DLD1 (cell line): ENCODE data around the gene TRIM9.

Experiments
- in situ Hi-C: cut with HindIII; loops from 2 replicates; pipeline ENCODE4 v1.10.0; 2017; ENCODE audit warnings: low sequenced_read_pairs

The TRIM9 gene

DNA sequence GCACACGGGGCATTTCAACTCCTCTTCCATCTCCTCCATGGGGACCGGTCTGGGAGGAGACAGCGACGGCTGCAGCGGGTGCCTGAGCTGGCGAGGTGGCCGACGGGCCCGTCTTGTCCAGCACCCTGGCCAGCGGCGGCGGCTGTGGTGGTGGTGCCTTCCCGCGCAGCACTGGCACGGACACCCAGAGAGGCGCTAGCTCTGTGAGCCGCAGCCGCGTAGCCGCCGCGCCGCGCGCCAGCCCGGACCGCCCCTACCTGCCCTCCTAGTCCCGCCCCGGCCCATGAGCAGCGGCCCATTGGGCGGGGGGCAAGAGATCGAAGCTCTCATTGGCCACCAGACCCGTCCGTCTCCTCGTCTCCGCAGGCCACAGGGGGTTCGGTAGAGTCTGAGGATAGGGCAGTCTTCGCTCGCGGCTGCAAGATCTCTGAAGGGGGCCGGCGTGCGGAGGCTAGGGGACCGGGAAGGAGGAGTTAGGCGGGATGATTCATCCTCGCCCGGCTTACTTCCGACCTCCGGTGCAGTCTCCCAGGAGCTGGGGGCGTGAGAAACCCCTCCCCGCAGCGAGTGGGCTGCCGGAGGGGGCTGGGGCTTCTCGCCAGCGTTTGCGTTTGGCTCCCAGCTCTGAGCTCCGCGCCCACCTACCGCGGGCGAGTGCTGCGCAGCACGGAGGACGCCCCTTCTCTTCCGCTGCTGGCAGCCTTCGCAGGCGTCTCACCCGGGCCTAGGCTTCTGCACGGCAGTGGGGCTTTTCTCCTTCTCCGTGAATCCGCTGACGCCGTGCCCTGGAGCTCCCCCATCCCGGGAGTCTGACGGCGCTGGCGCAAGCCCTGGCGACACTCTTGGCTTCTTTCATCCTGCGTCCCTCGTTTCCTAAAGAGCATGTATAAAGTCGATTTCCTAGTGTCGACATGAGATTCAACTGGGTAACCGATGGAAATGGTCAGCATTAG, at the start of gene TRIM9:
Gene TRIM9 (minus strand): TSS at position 205 of the 953 bp plus-strand sequence. CDS start 166 bp downstream, at position 39.
- in situ Hi-C loops: no loop called here

DNA sequence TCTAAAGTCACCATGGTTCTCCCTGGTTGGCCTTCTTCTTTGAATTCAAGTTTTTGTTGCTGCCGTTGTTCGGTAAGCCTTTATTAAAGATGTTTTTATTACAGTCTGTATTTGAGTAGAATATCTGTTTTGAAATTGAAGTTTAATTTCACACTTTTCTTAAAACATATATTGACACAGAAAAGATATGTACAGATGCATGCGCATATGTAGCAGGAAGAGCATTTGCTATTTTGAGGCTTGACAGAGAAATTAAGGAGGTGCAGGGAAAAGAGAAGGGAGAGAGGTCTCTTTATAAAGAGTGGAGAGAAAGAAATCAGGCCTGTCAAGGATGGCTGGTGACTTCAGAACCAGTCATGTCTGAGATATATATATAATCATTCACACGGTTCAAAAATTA, 46.0 kb upstream of the TRIM9 start:
- in situ Hi-C loops: no loop called here

DNA sequence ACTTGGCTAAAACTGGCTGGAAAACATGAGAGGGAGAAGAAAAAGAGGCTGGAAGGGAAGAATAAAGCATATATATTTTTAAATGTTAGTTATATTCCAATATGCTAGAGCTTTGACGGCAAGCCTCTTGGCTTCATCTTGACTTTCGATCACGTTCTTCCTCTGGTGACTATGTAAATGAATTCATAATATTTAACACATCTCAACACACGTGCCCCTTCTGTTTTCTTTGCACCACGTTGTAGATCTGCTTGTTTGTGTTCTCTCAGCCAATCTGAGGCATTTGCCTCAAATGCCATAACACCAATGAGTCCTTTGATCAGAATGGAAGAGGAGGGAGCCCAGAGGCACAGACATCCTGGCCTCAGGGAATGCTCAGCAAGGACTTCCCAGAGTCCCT, 45.4 kb upstream of the TRIM9 start:
- in situ Hi-C loops: no loop called here

DNA sequence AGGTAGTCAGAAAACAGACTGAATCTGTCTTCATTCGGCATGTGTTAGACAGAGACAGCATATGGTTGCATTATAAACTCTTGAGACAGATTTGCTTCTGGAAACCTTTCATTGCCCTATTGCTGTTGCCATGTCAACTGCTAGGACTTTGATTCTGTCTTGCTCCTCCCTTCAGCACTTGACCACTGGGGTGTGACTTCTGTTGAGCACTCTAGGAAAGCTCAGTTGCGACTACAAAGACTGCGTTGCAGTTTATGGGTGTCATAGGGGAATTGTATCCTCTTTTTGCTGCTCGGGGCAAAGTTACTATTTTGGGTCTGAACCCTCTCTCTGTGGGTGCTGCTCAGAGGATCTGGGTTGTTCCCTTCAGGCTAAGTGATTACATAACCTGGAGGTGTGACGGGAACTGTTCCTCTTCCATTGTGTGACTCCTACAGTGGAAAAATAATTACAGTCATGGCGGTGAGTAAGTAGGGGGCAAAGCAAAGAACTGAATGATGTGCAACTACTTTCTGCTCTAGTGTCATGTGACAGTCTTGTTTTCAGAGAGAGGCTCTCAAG, 44.3 kb upstream of the TRIM9 start:
- in situ Hi-C loops: no loop called here

DNA sequence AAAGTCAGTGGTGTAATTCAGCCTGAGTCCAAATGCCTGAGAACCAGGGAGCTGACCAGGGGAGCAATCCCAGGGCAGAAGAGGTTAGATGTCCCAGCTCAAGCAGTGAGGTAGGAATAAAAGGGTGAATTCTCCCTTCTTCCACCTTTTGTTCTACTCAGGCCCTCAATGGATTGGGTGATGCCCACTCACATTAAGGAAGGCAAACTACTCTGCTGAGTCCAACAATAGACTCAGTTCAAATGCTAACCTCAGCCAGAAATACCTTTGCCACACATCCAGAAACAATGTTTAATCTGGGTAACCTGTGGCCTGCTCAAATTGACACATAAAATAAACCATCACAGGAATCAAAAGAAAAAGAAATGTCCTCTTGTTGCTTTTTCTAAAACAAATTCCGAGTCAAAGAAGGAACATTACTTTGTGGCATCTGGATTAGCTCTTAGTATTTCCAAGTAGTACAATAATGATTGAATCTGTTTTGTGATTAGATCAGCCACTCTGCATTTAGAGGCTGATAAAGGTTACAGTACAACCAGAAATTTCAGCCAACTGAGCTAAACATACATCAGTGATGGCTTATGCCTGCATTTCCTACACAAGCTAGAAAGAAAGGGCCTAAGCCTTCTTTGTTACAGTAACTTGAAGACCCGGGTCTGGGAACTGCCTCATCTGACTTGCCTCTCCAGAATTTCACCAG, 43.6 kb upstream of the TRIM9 start:
- in situ Hi-C loops: no loop called here

DNA sequence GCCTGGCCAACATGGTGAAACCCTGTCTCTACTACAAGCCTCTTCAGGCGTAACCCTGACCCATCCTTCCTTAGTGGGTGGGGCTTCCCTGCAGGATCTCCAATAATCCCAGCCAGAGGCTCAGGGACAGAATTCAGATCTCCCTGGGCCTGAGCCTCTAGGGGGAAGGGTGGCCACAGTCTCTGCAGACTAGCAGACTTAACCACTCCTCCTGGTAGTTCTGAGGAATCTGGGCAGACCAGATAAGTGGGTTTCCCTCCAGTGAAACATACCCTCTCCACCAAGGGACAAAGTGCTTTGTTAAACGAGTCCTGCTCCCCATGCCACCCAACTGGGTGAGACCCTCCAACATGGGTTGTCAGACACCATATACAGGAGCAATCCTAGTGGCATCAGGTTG, 36.6 kb upstream of the TRIM9 start:
- in situ Hi-C loops: no loop called here

DNA sequence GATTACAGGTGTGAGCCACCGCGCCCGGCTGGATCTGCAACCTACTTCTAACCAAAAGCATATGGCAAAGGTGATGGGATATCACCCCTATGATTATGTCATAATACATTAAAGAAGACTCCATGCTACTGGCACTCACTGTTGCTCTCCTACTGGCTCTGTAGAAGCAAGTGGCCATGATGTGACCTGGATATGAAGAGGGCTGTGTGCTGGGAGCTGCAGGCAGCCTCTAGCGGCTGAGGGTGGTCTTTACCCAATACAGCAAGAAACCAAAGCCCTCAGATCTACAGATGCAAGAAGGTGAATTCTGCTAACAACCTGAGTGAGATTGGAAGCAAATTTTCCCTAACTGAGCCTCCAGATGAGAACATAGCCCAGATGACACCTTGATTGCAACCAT, 34.2 kb upstream of the TRIM9 start:
- in situ Hi-C loops: no loop called here

DNA sequence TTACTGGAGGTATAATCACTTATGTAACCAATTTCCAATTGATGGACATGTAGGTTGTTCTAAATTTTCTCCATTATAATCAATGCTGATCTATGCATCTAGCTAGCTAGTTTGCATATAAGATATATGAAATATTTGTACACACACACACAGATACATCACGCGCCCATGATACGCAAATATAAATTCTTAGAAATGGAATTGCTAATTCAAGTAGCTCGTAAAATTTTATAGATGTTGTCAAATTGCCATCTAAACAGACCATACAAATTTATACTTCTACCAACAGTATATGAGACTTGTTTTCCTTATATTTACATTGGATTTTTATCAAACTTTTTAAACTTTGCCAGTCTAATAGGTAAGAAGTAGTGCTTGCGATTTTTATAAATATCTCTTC, 29.1 kb upstream of the TRIM9 start:
- in situ Hi-C loops: no loop called here

DNA sequence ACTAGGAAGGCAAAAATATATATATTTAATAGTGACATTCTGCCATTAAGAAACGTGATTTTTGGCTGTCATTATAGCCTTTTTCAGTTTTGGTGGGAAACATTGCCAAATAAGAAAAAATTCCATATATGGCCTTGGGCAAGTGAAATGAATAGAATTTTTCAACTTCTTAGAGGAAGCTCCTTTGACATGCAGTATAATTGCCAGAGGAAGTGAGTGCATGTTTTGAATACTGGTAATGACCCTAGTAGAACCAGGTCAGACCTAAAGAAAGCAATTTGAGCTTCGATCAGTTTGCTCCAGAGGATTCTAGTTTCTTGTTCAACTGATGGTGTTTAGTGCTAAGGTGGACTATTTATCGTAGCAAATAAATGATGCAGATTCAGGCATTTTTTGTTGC, 26.2 kb upstream of the TRIM9 start:
- in situ Hi-C loops: no loop called here

DNA sequence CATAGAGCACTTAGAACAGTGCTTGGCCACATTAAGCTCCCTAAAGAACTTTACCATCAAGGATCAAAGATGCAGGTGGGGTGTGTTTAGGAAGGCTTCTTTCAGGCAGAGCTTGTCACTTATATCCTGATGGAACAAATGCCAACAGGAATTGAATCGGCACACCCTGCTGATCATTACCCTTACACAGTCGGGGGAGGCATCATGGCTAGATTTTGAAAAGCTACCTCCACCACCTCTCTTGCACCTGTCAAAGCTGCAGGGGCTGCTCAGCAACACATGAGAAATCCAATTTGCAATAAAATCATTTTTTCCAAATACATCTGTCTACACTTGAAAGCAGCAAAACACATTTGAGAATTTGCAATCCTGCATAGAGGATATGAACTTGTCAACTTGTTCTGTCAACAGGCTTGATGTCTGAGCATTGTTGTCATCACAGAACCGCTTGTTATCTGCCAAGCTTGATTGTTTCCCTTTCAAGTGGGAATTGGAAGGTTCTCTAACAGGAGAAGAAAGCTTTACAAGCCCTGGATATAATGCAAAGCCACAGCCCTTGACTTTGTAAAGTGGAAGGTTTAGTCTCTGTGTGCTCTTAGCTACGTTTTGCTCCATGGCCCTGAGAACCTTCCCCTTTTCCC, 24.6 kb upstream of the TRIM9 start:
- in situ Hi-C loops: loop anchor here (10.0 kb wide), 1 partner anchor 55 kb away; no protein-coding TSS in a partner anchor

DNA sequence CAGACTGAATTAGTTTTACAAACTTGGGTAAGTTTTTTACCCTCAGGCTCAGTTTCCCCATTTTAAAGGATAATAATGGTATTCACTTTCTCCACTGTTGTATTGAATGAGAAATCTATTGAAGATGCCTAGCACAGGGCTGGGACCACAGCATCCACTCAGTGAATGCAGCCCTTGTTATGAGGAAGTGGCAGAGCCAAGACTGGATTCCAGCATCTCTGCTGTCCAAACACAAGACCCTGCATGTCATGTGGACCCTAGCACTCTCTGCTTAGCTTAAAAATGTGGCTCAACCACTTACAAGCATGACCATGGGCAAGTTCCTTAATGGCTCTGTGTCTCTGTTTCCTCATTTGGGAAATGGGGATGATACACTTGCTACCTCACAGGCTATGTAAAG, 24.1 kb upstream of the TRIM9 start:
- in situ Hi-C loops: loop anchor here (10.0 kb wide), 1 partner anchor 56 kb away; no protein-coding TSS in a partner anchor

DNA sequence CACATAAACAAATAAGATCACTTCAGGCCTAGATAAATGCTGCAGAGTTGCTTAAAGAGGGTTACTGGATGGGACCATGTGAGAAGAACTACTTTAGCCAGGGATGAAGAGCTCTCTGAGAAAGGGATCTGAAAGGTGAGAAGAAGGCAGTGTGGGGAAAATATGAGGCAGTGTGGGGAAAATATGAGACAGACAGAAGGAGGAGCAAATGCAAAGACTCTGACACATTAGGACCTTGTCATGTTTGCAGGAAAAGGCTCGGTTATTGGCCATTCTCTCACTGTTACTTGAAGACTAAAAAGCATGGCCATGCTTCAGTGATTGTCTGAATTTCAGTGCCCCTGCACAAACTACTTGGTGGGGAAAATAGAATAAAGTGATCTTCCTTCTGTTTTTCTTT, 22.7 kb upstream of the TRIM9 start:
- in situ Hi-C loops: loop anchor here (10.0 kb wide), 1 partner anchor 57 kb away; no protein-coding TSS in a partner anchor

DNA sequence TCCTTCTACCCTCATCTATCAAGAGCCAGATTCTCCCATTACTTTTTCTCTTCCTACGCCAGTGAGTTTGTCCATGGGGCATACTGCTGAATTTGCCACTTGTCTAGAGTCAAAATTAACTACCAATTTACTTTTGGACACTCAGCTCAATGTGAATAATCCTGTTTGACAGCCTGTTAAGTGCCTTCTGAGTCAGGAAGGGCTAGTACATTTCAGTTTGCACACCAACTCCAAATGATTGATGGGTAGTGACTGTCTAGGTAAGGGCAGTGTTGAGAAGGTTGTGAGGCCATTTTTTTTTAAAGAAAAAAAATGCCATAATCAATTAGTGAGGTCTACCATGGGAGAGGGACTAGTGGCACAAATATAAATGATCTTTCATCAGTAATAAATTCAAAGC, 21.8 kb upstream of the TRIM9 start:
- in situ Hi-C loops: loop anchor here (10.0 kb wide), 1 partner anchor 58 kb away; no protein-coding TSS in a partner anchor

DNA sequence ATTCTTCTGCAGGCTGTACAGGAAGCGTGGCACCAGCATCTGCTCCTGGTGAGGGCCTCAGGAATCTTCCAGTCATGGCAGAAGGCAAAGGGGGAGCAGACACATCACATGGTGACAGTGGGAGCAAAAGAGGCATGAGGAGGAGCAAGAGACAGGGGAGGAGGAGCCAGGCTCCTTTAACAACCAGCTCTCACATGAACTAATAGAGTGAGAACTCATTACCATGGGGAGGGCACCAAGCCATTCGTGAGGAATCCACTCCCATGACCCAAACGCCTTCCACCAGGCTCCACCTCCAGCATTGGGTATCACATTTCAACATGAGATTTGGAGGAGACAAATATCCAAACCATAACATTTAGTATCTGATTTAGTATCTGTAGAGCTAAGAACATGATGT, 14.7 kb upstream of the TRIM9 start:
- in situ Hi-C loops: loop anchor here (10.0 kb wide), 1 partner anchor 65 kb away; no protein-coding TSS in a partner anchor

DNA sequence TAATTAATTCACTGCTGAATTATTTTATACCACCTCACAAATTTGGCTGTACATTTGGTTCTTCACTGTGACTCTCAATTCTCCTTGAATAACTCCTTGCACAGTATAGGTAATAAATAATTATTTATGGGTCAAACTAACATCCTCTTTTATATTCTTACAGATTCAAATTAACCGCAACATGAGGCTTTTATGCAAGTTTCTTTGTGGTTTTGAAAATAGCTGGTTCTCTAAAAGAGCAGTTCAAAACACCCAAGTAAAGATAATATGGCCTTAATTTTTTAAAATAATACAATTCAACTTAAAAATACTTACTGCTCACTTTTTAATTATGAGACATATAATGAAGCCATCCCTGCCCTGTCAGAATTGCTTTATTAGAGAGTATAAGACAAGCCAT, 12.9 kb upstream of the TRIM9 start:
- in situ Hi-C loops: no loop called here

DNA sequence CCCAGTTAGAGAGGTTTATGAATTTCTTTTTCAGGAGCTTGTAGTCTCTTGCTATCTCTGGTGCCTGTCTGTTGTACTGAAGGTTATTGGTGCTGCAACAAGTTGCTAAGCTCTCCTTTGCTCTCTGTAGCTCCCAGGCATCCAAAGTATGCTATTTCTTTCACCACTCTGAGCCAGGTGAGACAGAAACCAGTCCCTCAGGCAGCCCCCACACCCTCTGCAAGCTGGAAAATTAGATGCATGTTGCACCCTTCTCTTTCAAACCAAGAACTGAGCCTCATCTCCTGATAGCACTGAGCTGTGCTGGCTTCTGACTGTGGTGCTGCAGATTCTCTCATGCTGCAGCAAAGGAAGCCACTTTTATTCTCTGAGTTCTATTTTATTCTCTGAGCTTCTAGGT, 9.6 kb upstream of the TRIM9 start:
- in situ Hi-C loops: no loop called here

DNA sequence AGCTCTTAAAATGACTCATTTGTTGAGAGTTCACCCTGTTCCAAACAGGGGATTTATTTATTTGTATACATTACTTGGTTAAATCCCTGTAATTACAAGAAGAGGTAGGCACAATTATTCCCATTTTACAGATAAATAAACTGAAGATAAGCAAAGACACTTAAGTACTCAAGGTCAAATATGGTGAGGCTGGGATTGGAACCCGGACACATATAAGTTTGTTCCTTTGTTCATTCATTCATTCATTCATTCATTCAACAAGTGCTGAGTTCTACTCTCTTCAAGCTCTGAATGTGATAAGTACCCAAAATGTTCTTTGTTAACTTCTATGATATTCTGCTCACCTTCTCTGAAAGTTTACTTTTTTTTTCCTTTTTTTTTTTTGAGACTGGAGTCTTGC, 2.4 kb upstream of the TRIM9 start:
- in situ Hi-C loops: no loop called here

DNA sequence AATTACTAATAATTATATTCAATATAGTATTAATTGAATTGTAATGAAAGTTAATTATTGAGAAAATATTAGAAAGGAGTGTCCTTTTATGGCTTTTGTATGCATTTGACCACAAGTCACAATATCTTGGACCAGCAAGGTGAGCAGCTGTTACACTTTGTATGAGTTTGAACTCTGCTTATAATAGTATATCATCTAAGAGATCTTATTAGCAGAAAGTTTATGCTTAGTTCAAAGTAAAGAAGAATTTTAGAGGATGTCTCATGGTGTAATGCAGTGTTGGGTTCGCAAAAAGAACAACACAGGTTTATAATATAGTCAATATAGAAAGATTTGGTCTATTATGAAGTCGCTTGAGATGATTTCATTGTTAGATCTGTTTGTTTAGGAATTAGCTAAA, 2.0 kb upstream of the TRIM9 start:
- in situ Hi-C loops: no loop called here

DNA sequence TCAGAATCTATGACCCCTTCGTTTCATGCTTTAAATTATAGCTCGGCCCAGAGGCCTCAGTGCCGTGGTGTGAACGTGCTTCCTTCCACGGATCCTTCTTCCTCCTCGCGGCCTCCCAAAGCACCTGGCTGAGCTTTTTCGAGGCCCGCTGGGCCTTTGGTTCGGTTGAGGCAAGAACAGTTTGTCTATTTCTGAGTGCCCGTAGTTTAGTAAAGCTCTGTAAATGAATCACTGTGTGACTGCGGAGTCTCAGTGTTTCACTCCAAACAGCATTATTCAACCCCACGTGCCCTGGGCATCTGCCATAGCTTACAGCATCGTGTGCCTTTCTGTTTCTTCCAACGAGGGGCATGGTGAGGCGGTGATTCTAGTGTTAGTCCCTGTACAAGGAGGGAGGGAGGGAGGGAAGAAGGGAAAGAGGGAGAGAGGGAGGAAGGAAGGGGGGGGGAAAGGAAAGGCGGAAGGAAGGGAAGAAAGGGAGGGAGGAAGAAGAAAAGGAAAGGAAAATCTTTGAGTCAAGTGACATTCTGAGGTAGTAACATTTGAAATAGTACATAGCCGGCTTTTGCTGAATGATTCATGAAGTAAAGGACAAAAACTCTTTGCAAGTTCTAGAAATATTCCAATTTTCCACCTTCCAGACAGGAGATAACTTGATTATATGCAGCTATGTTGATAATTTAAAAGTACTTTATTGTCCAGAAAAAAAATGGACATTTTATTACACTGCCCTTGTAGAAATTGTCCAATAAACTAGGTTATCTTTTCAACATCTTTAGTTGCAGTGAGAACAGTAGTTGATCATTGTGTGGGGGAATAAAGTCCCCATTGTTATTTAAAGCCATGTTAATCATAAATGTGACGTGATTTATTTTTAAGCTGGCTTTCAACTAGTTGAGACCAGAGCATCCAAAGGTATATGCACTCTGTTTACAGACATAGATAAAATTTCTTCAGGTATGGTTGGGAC, 1.2 kb upstream of the TRIM9 start:
- in situ Hi-C loops: no loop called here

DNA sequence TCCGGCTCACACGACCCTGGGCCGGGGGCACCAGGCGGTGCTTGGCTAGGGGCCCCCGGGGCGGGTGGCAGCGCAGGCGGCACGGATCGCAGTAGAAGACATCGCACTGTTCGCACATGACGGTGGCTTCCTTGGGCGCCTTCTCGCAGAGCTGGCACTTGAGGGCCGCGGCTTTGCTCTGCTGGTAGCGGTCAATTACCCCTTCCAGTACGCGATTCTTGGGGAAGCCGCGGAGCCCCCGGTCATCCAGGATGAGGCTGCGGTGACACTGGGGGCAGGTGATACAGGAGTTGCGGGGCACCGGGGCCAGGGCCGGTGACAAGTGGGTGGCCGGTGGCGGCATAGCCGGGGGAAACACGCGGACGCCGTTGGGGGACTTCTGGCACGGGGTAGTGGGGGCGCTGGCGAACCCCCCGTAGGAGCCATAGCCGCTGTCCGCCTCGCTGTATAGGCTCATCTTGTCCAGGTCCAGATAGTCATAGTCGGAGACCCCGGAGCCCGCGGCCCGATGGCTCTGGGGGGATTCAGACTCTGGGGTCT, 553 bp downstream of the TRIM9 start:
- in situ Hi-C loops: no loop called here
